ENCODE data around the gene NIPSNAP3A. TPM values are rescaled to one million over a fixed set of nuclear protein-coding genes. Genes with fewer than 3 reads are reported as not detected.
"Not testable (repeated sequence)": the region's sequence is repeated elsewhere in the genome, so short reads cannot be mapped to it uniquely, and the experiment has no call there.

Gene NIPSNAP3A
- total RNA-seq, 1 experiment from 2014 or later = 17.9 TPM

GRCh38 chr9:104769029-104769428 lies 21.5 kb downstream of the NIPSNAP3A start:
- in situ Hi-C loops (cut with HindIII; ENCODE audit: low pct_unique_long_range_greater_than_20kb, low sequenced_read_pairs); DNase-seq (ENCODE audit: low read depth, low spot score): not testable (repeated sequence)

GRCh38 chr9:104769655-104770054 lies 22.2 kb downstream of the NIPSNAP3A start:
- in situ Hi-C loops (cut with HindIII; ENCODE audit: low pct_unique_long_range_greater_than_20kb, low sequenced_read_pairs) = no loop called here

GRCh38 chr9:104772714-104773510 lies 25.4 kb downstream of the NIPSNAP3A start:
- DNase-seq (ENCODE audit: low read depth, low spot score) = peak; percentile 26
- in situ Hi-C loops (cut with HindIII; ENCODE audit: low pct_unique_long_range_greater_than_20kb, low sequenced_read_pairs) = no loop called here

More at GRCh38 chr9:104769655-104770054, 22.2 kb downstream of the NIPSNAP3A start:
- no peak for DNase-seq (ENCODE audit: low read depth, low spot score)

GRCh38 chr9:104774132-104774531 lies 26.6 kb downstream of the NIPSNAP3A start:
- DNase-seq (ENCODE audit: low read depth, low spot score) = no peak
- in situ Hi-C loops (cut with HindIII; ENCODE audit: low pct_unique_long_range_greater_than_20kb, low sequenced_read_pairs) = no loop called here

- DNase-seq (ENCODE audit: low read depth, low spot score) = no peak
- in situ Hi-C loops (cut with HindIII; ENCODE audit: low pct_unique_long_range_greater_than_20kb, low sequenced_read_pairs) = no loop called here
Measured at GRCh38 chr9:104774831-104775573, 27.5 kb downstream of the NIPSNAP3A start.

GRCh38 chr9:104775574-104775936 lies 28.1 kb downstream of the NIPSNAP3A start:
- in situ Hi-C loops (cut with HindIII; ENCODE audit: low pct_unique_long_range_greater_than_20kb, low sequenced_read_pairs) = no loop called here

GRCh38 chr9:104775976-104776375 lies 28.5 kb downstream of the NIPSNAP3A start:
- in situ Hi-C loops (cut with HindIII; ENCODE audit: low pct_unique_long_range_greater_than_20kb, low sequenced_read_pairs) = no loop called here
- DNase-seq (ENCODE audit: low read depth, low spot score) = no peak

More at GRCh38 chr9:104775574-104775936, 28.1 kb downstream of the NIPSNAP3A start:
- DNase-seq (ENCODE audit: low read depth, low spot score) = no peak

GRCh38 chr9:104776797-104777196 lies 29.3 kb downstream of the NIPSNAP3A start:
- no peak for DNase-seq (ENCODE audit: low read depth, low spot score)
- in situ Hi-C loops (cut with HindIII; ENCODE audit: low pct_unique_long_range_greater_than_20kb, low sequenced_read_pairs) = no loop called here

GRCh38 chr9:104778802-104779201 lies 31.3 kb downstream of the NIPSNAP3A start:
- in situ Hi-C loops (cut with HindIII; ENCODE audit: low pct_unique_long_range_greater_than_20kb, low sequenced_read_pairs) = no loop called here
- DNase-seq (ENCODE audit: low read depth, low spot score) = no peak

- in situ Hi-C loops (cut with HindIII; ENCODE audit: low pct_unique_long_range_greater_than_20kb, low sequenced_read_pairs) = no loop called here
- DNase-seq (ENCODE audit: low read depth, low spot score) = no peak
Measured at GRCh38 chr9:104779334-104779733, 31.9 kb downstream of the NIPSNAP3A start.

- DNase-seq (ENCODE audit: low read depth, low spot score) = no peak
- in situ Hi-C loops (cut with HindIII; ENCODE audit: low pct_unique_long_range_greater_than_20kb, low sequenced_read_pairs) = no loop called here
Measured at GRCh38 chr9:104779946-104780535, 32.6 kb downstream of the NIPSNAP3A start.

- peak; percentile 70 for DNase-seq (ENCODE audit: low read depth, low spot score)
- in situ Hi-C loops (cut with HindIII; ENCODE audit: low pct_unique_long_range_greater_than_20kb, low sequenced_read_pairs) = no loop called here
Measured at GRCh38 chr9:104780796-104781395, 33.4 kb downstream of the NIPSNAP3A start.

- no peak for DNase-seq (ENCODE audit: low read depth, low spot score)
- in situ Hi-C loops (cut with HindIII; ENCODE audit: low pct_unique_long_range_greater_than_20kb, low sequenced_read_pairs) = no loop called here
Measured at GRCh38 chr9:104783588-104783987, 36.1 kb downstream of the NIPSNAP3A start.

- in situ Hi-C loops (cut with HindIII; ENCODE audit: low pct_unique_long_range_greater_than_20kb, low sequenced_read_pairs) = no loop called here
Measured at GRCh38 chr9:104784098-104784497, 36.6 kb downstream of the NIPSNAP3A start.

GRCh38 chr9:104786293-104786692 lies 38.8 kb downstream of the NIPSNAP3A start:
- in situ Hi-C loops (cut with HindIII; ENCODE audit: low pct_unique_long_range_greater_than_20kb, low sequenced_read_pairs) = no loop called here
- DNase-seq (ENCODE audit: low read depth, low spot score) = no peak

More at GRCh38 chr9:104784098-104784497, 36.6 kb downstream of the NIPSNAP3A start:
- no peak for DNase-seq (ENCODE audit: low read depth, low spot score)

- no peak for DNase-seq (ENCODE audit: low read depth, low spot score)
- in situ Hi-C loops (cut with HindIII; ENCODE audit: low pct_unique_long_range_greater_than_20kb, low sequenced_read_pairs) = no loop called here
Measured at GRCh38 chr9:104787306-104788015, 40.0 kb downstream of the NIPSNAP3A start.

- no peak for DNase-seq (ENCODE audit: low read depth, low spot score)
- in situ Hi-C loops (cut with HindIII; ENCODE audit: low pct_unique_long_range_greater_than_20kb, low sequenced_read_pairs) = no loop called here
Measured at GRCh38 chr9:104788251-104788650, 40.8 kb downstream of the NIPSNAP3A start.

All from SK-MEL-5 (cell line).